Mammary epithelial cell (primary cell): ENCODE results near the gene CCDC33.

ENCODE experiments used
- CTCF ChIP-seq, 2 donors: IDR thresholded peaks in 1 of 2; conservative IDR thresholded peaks in 1 of 2; 2 replicates each; pipeline ENCODE4 v1.5.1; 2011 to 2012; ENCODE audit warnings: inconsistent platforms in 2 of 2, low read length in 2 of 2, mild to moderate bottlenecking in 2 of 2, control low read depth in 1 of 2, low read depth in 1 of 2; ENCODE audit not compliant: insufficient read depth in 1 of 2; ENCODE audit errors: extremely low read depth in 1 of 2
- EZH2 ChIP-seq: IDR thresholded peaks from 2 replicates; pipeline ENCODE4 v1.6.1; 2012; ENCODE audit warnings: low read length, inconsistent platforms, borderline replicate concordance

DNA sequence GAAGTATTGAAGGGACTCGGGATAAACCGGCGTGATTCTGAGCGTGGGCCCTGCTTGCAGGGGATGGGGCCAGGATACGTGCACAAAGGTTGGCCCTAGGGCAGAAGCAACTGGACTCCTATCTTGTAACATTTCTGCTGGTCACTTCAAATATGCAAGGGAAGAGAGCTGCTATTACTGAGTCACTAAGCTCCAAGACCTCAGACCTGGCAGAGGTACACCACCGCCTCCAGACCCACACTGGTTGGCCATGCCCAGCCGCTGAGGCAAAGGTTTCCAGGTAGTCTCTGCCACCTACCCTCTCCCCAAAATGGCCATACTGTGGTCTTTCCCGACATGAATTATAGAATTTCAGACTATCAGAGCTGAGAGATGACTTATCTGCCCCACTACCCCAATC, 20.2 kb upstream of the CCDC33 start:
- no peak for TF ChIP-seq CTCF (conservative IDR thresholded peaks at IDR 0.05 in 1 of 2, IDR thresholded peaks at IDR 0.05 in 1 of 2; ENCODE audit: extremely low read depth in 1 of 2, insufficient read depth in 1 of 2, low read depth in 1 of 2, low read length in 2 of 2)
- no peak for TF ChIP-seq EZH2
